GM03348 (cell line): ENCODE measurements around the gene RALGPS2.
"Not testable (repeated sequence)": the region's sequence is repeated elsewhere in the genome, so short reads cannot be mapped to it uniquely, and the experiment has no call there.

Experiments used
- DNase-seq: peaks from one replicate; pipeline ENCODE4 v3.0.0; 2012; ENCODE audit warnings: low spot score

Gene RALGPS2

GRCh38 chr1:178724376-178724727, 692 bp upstream of the RALGPS2 start:
- no peak for DNase-seq

GRCh38 chr1:178725466-178726086, 532 bp downstream of the RALGPS2 start:
- DNase-seq: peak; percentile 79

GRCh38 chr1:178726087-178726517, 1.1 kb downstream of the RALGPS2 start:
- DNase-seq: peak; percentile 74

- no peak for DNase-seq
Observed at GRCh38 chr1:178726545-178726944, 1.5 kb downstream of the RALGPS2 start.

- no peak for DNase-seq
Observed at GRCh38 chr1:178727014-178727895, 2.2 kb downstream of the RALGPS2 start.

- no peak for DNase-seq
Observed at GRCh38 chr1:178733972-178734371, 8.9 kb downstream of the RALGPS2 start.

- no peak for DNase-seq
Observed at GRCh38 chr1:178738780-178739179, 13.7 kb downstream of the RALGPS2 start.

- DNase-seq: peak; percentile 8
Observed at GRCh38 chr1:178739285-178740045, 14.4 kb downstream of the RALGPS2 start.

- DNase-seq: no peak
Observed at GRCh38 chr1:178740491-178740890, 15.4 kb downstream of the RALGPS2 start.

GRCh38 chr1:178740924-178741323, 15.9 kb downstream of the RALGPS2 start:
- no peak for DNase-seq

GRCh38 chr1:178743801-178744200, 18.8 kb downstream of the RALGPS2 start:
- no peak for DNase-seq

- DNase-seq: no peak
Observed at GRCh38 chr1:178745260-178745659, 20.2 kb downstream of the RALGPS2 start.

- DNase-seq: no peak
Observed at GRCh38 chr1:178746345-178746744, 21.3 kb downstream of the RALGPS2 start.

GRCh38 chr1:178747361-178747760, 22.3 kb downstream of the RALGPS2 start:
- not testable (repeated sequence) for DNase-seq

- DNase-seq: no peak
Observed at GRCh38 chr1:178749581-178750166, 24.6 kb downstream of the RALGPS2 start.

GRCh38 chr1:178751046-178751445, 26.0 kb downstream of the RALGPS2 start:
- no peak for DNase-seq

- DNase-seq: no peak
Observed at GRCh38 chr1:178752891-178753290, 27.8 kb downstream of the RALGPS2 start.

GRCh38 chr1:178754655-178755256, 29.7 kb downstream of the RALGPS2 start:
- DNase-seq: not testable (repeated sequence)

GRCh38 chr1:178768423-178768822, 43.4 kb downstream of the RALGPS2 start:
- peak; percentile 40 for DNase-seq

- no peak for DNase-seq
Observed at GRCh38 chr1:178772952-178773351, 47.9 kb downstream of the RALGPS2 start.

GRCh38 chr1:178774263-178774662, 49.2 kb downstream of the RALGPS2 start:
- peak; percentile 20 for DNase-seq

GRCh38 chr1:178776553-178776952, 51.5 kb downstream of the RALGPS2 start:
- DNase-seq: no peak
